OCI-LY3 (cell line): ENCODE measurements around the gene DPP6.

Experiments used
- CTCF ChIP-seq: fragments of 200-600, 300-600 bp; sonication (generic); IDR thresholded peaks from 2 replicates; pipeline ENCODE4 v1.5.1; 2014; ENCODE audit warnings: antibody characterized with exemption, low read length, low read depth
- EZH2phosphoT487 ChIP-seq: fragments of 200-600 bp; shearing (Covaris generic); IDR thresholded peaks from 2 replicates; pipeline ENCODE4 v1.6.1; 2018; ENCODE audit warnings: antibody characterized with exemption, mixed run types, low read depth

- TF ChIP-seq CTCF (no peak), EZH2phosphoT487 (no peak)
Observed at GRCh38 chr7:154721086-154721485, 668.9 kb downstream of the DPP6 start.
